Measurements from ENCODE around the gene ZNF83. TPM values are rescaled to one million over a fixed set of nuclear protein-coding genes. Genes with fewer than 3 reads are reported as not detected.
A peak's percentile ranks its signal among the peaks of the same experiment; 100 is the strongest.
"Not testable (repeated sequence)": the region's sequence is repeated elsewhere in the genome, so short reads cannot be mapped to it uniquely, and the experiment has no call there.

ZNF83 gene
- total and polyA plus RNA-seq, 7 donors = 5.8 to 96.7 (median 49.2) TPM

- H3K27me3 ChIP-seq = no peaks in the 10 kb centered on the region
- peak overlapping the region; percentile 70 to 87 (median 76) for H3K27ac ChIP-seq
- WGBS, 2 donors = 1% methylated on average over 62 of the region's 62 CpGs
- peaks cover 0 to 7% (median 4%) of the 10 kb centered on the region in 4 donors for H3K36me3 ChIP-seq
- H3K9me3 ChIP-seq = peaks cover 0 to 9% (median 0%) of the 10 kb centered on the region in 4 donors
- no peak for TF ChIP-seq EP300 (IDR thresholded peaks at IDR 0.05)
- TF ChIP-seq POLR2A (IDR thresholded peaks at IDR 0.05) = peak in 1 of 2 donors; percentile 28
- TF ChIP-seq, protein P1, sequence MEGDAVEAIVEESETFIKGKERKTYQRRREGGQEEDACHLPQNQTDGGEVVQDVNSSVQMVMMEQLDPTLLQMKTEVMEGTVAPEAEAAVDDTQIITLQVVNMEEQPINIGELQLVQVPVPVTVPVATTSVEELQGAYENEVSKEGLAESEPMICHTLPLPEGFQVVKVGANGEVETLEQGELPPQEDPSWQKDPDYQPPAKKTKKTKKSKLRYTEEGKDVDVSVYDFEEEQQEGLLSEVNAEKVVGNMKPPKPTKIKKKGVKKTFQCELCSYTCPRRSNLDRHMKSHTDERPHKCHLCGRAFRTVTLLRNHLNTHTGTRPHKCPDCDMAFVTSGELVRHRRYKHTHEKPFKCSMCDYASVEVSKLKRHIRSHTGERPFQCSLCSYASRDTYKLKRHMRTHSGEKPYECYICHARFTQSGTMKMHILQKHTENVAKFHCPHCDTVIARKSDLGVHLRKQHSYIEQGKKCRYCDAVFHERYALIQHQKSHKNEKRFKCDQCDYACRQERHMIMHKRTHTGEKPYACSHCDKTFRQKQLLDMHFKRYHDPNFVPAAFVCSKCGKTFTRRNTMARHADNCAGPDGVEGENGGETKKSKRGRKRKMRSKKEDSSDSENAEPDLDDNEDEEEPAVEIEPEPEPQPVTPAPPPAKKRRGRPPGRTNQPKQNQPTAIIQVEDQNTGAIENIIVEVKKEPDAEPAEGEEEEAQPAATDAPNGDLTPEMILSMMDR (IDR thresholded peaks at IDR 0.05) = peak in 2 of 4 experiments; percentile 27 to 46
- TF ChIP-seq POLR2AphosphoS5 (IDR thresholded peaks at IDR 0.05) = peak; percentile 38 to 75 (median 60)
- peaks cover 0 to 17% (median 14%) of the 10 kb centered on the region in 4 donors for H3K4me1 ChIP-seq
- intact Hi-C loops (cut with DNase I) = loop anchor here (2.0 kb wide), 2 partner anchors 30 to 36 kb away; partner anchors contain the start of gene ZNF701
- peak overlapping the region; percentile 48 to 66 (median 56) for H3K4me3 ChIP-seq
- peak; percentile 97 for DNase-seq
Observed at GRCh38 chr19:52601025-52601973, 36.9 kb downstream of the ZNF83 start.

- H3K27ac ChIP-seq = peak overlapping the region; percentile 70 to 87 (median 76)
- 0 to 1% methylated on average over 15 of the region's 15 CpGs for WGBS, 2 donors
- no peak for TF ChIP-seq POLR2AphosphoS5 (IDR thresholded peaks at IDR 0.05)
- TF ChIP-seq, protein P1 (IDR thresholded peaks at IDR 0.05) = no peak
- TF ChIP-seq POLR2A (IDR thresholded peaks at IDR 0.05) = no peak
- no peak for TF ChIP-seq EP300 (IDR thresholded peaks at IDR 0.05)
- peak; percentile 62 for DNase-seq
- peaks cover 0 to 17% (median 14%) of the 10 kb centered on the region in 4 donors for H3K4me1 ChIP-seq
- intact Hi-C loops (cut with DNase I) = loop anchor here (2.0 kb wide), 2 partner anchors 30 to 36 kb away; partner anchors contain the start of gene ZNF701
- peaks cover 0 to 14% (median 8%) of the 10 kb centered on the region in 4 donors for H3K36me3 ChIP-seq
- H3K27me3 ChIP-seq = no peaks in the 10 kb centered on the region
- H3K9me3 ChIP-seq = peaks cover 0 to 13% (median 0%) of the 10 kb centered on the region in 4 donors
- H3K4me3 ChIP-seq = peak overlapping the region; percentile 48 to 66 (median 56)
Observed at GRCh38 chr19:52600639-52601024, 37.5 kb downstream of the ZNF83 start.

GRCh38 chr19:52599241-52599640, 38.9 kb downstream of the ZNF83 start:
- WGBS, 2 donors = 82 to 93% methylated on average over 3 of the region's 3 CpGs
- H3K27ac ChIP-seq = no peak overlapping the region
- peaks cover 0 to 17% (median 14%) of the 10 kb centered on the region in 4 donors for H3K4me1 ChIP-seq
- no peak overlapping the region for H3K4me3 ChIP-seq
- TF ChIP-seq, protein P1 (IDR thresholded peaks at IDR 0.05) = no peak
- TF ChIP-seq POLR2A (IDR thresholded peaks at IDR 0.05) (no peak), EP300 (IDR thresholded peaks at IDR 0.05) (no peak), POLR2AphosphoS5 (IDR thresholded peaks at IDR 0.05) (no peak)
- H3K9me3 ChIP-seq = peaks cover 0 to 15% (median 0%) of the 10 kb centered on the region in 4 donors
- H3K36me3 ChIP-seq = peaks cover 0 to 19% (median 8%) of the 10 kb centered on the region in 4 donors
- no peak for DNase-seq
- no peaks in the 10 kb centered on the region for H3K27me3 ChIP-seq
- intact Hi-C loops (cut with DNase I) = no loop called here

- intact Hi-C loops (cut with DNase I); H3K27me3 ChIP-seq; H3K4me3 ChIP-seq; DNase-seq; H3K27ac ChIP-seq; H3K4me1 ChIP-seq: not testable (repeated sequence)
- Histone ChIP-seq H3K36me3 (peaks cover 0 to 50% (median 8%) of the 10 kb centered on the region in 4 donors), H3K9me3 (peaks cover 0 to 12% (median 0%) of the 10 kb centered on the region in 4 donors)
- WGBS, 2 donors = 98% methylated on average over 25 of the region's 25 CpGs; no CpG with 5 or more reads in 1 of the 2 donors
Observed at GRCh38 chr19:52593441-52593840, 44.7 kb downstream of the ZNF83 start.

GRCh38 chr19:52592301-52592700, 45.9 kb downstream of the ZNF83 start:
- Histone ChIP-seq H3K27me3 (no peaks in the 10 kb centered on the region), H3K4me1 (no peaks in the 10 kb centered on the region), H3K27ac (no peak overlapping the region), H3K36me3 (peaks cover 0 to 50% (median 8%) of the 10 kb centered on the region in 4 donors), H3K4me3 (no peak overlapping the region), H3K9me3 (peaks cover 0 to 17% (median 0%) of the 10 kb centered on the region in 4 donors)
- WGBS, 2 donors = 65 to 99% methylated on average over 3 of the region's 3 CpGs
- intact Hi-C loops (cut with DNase I) = no loop called here
- TF ChIP-seq POLR2A (IDR thresholded peaks at IDR 0.05) (no peak), EP300 (IDR thresholded peaks at IDR 0.05) (no peak), POLR2AphosphoS5 (IDR thresholded peaks at IDR 0.05) (no peak)
- TF ChIP-seq, protein P1 (IDR thresholded peaks at IDR 0.05) = no peak
- DNase-seq = no peak
